Aorta (tissue), 5 donors: ENCODE data around the gene NECTIN2. TPM values are rescaled to one million over a fixed set of nuclear protein-coding genes. Genes with fewer than 3 reads are reported as not detected.

Source experiments
- ATAC-seq: fragments of 200-7000 bp; cut with Tn5 transposase; one replicate; pipeline ENCODE4 v1.9.1; 2022; ENCODE audit warnings: moderate library complexity; ENCODE audit not compliant: low FRiP score
- DNase-seq, 2 donors: peaks; one replicate each; pipeline ENCODE4 v3.0.0-alpha.2; 2020
- H3K27ac ChIP-seq, 2 donors: one replicate each; pipeline ENCODE4 v1.5.1; 2013; ENCODE audit warnings: low read length in 2 of 2, mild to moderate bottlenecking in 2 of 2, moderate library complexity in 2 of 2, control low read depth in 1 of 2, inconsistent platforms in 1 of 2, low read depth in 1 of 2
- H3K27me3 ChIP-seq, 2 donors: one replicate each; pipeline ENCODE4 v1.6.1; 2013; ENCODE audit warnings: control low read depth in 1 of 2, low read length in 1 of 2, mild to moderate bottlenecking in 1 of 2, moderate library complexity in 1 of 2; ENCODE audit not compliant: insufficient read depth in 2 of 2, control insufficient read depth in 1 of 2
- H3K36me3 ChIP-seq, 2 donors: one replicate each; pipeline ENCODE4 v1.6.1; 2013; ENCODE audit warnings: control low read depth in 1 of 2, low read length in 1 of 2, mild to moderate bottlenecking in 1 of 2; ENCODE audit not compliant: insufficient read depth in 2 of 2, control insufficient read depth in 1 of 2
- H3K4me1 ChIP-seq, 2 donors: one replicate each; pipeline ENCODE4 v1.6.1; 2013; ENCODE audit warnings: low read length in 2 of 2, control low read depth in 1 of 2, mild to moderate bottlenecking in 1 of 2, moderate library complexity in 1 of 2; ENCODE audit not compliant: insufficient read depth in 2 of 2, control insufficient read depth in 1 of 2
- H3K4me3 ChIP-seq, 2 donors: one replicate each; pipeline ENCODE4 v1.5.1; 2013; ENCODE audit warnings: low read length in 2 of 2, control low read depth in 1 of 2, mild to moderate bottlenecking in 1 of 2
- H3K9me3 ChIP-seq: one replicate; pipeline ENCODE4 v1.6.1; 2013; ENCODE audit warnings: mild to moderate bottlenecking, low read length; ENCODE audit not compliant: control insufficient read depth
- WGBS, 2 donors: extraction: QIAGEN DNeasy Blood & Tissue Kit; methylation state at CpG; one replicate each; pipeline ENCODE4 v1.1.7; 2013; 5-methylcytosine and 5-hydroxymethylcytosine counted together
- intact Hi-C, 2 donors: fragments of 100-400 bp; cut with DNase I; formaldehyde crosslinking; loops; one replicate each; pipeline versions ENCODE4 v1.14.2 to v1.15.0; 2022
- polyA plus RNA-seq, 2 donors: library from polyadenylated mRNA; stranded (reverse); fragments of 200-250 nt; gene quantifications; one replicate each; pipeline ENCODE4 v1.2.3, GENCODE V29; 2013
- total RNA-seq, 2 donors: library from RNA; stranded (reverse); fragmentation: NEBNext Ultra II Directional; extraction: Animal tissue kit (Norgen Biotek cat#: 25700); gene quantifications; one replicate each; pipeline ENCODE4 v1.2.1, GENCODE V29; 2021
- donor health status: healthy with polysubstance abuse.
- donor health status: Bipolar disorder and iron deficiency.
- donor health status: DM: no; HTN: no; CAD: no.
- donor health status: DM: no; HTN: no; CAD: no.
- donor health status: DM: yes; HTN: yes; CAD: no.

Gene NECTIN2
- total and polyA plus RNA-seq, 4 donors: 27.8 to 97.8 (median 68.8) TPM

- H3K27ac ChIP-seq: no peak overlapping the region
- no peak overlapping the region for H3K4me3 ChIP-seq
- H3K9me3 ChIP-seq: no peaks in the 10 kb centered on the region
- H3K36me3 ChIP-seq: peaks cover 0 to 1% of the 10 kb centered on the region in 2 donors
- DNase-seq (no peak), ATAC-seq (no peak)
- 84 to 86% methylated on average over 16 of the region's 16 CpGs for WGBS, 2 donors
- no peaks in the 10 kb centered on the region for H3K4me1 ChIP-seq
- H3K27me3 ChIP-seq: no peaks in the 10 kb centered on the region
- intact Hi-C loops: no loop called here
Observed at GRCh38 chr19:44813841-44814470, 32.1 kb upstream of the NECTIN2 start.

- 89 to 91% methylated on average over 17 of the region's 17 CpGs for WGBS, 2 donors
- Histone ChIP-seq H3K27ac (no peak overlapping the region), H3K4me1 (no peaks in the 10 kb centered on the region), H3K4me3 (no peak overlapping the region), H3K36me3 (peaks cover 0 to 1% of the 10 kb centered on the region in 2 donors), H3K27me3 (no peaks in the 10 kb centered on the region), H3K9me3 (no peaks in the 10 kb centered on the region)
- intact Hi-C loops: no loop called here
- ATAC-seq: no peak
- no peak for DNase-seq
Observed at GRCh38 chr19:44814517-44814916, 31.6 kb upstream of the NECTIN2 start.

- Histone ChIP-seq H3K27me3 (no peaks in the 10 kb centered on the region), H3K4me3 (no peak overlapping the region), H3K36me3 (peaks cover 0 to 1% of the 10 kb centered on the region in 2 donors), H3K27ac (no peak overlapping the region), H3K9me3 (no peaks in the 10 kb centered on the region), H3K4me1 (no peaks in the 10 kb centered on the region)
- ATAC-seq (no peak), DNase-seq (no peak)
- intact Hi-C loops: no loop called here
- WGBS, 2 donors: 80 to 81% methylated on average over 2 of the region's 2 CpGs
Observed at GRCh38 chr19:44816301-44816700, 29.8 kb upstream of the NECTIN2 start.

GRCh38 chr19:44817725-44818465, 28.2 kb upstream of the NECTIN2 start:
- intact Hi-C loops: no loop called here
- no peaks in the 10 kb centered on the region for H3K9me3 ChIP-seq
- WGBS, 2 donors: 84 to 86% methylated on average over 8 of the region's 8 CpGs
- no peak for DNase-seq
- H3K36me3 ChIP-seq: no peaks in the 10 kb centered on the region
- no peak overlapping the region for H3K4me3 ChIP-seq
- no peaks in the 10 kb centered on the region for H3K27me3 ChIP-seq
- no peak overlapping the region for H3K27ac ChIP-seq
- no peak for ATAC-seq
- no peaks in the 10 kb centered on the region for H3K4me1 ChIP-seq

- DNase-seq: no peak
- WGBS, 2 donors: 85 to 87% methylated on average over 18 to 20 of the region's 20 CpGs
- Histone ChIP-seq H3K4me1 (no peaks in the 10 kb centered on the region), H3K9me3 (no peaks in the 10 kb centered on the region), H3K27ac (no peak overlapping the region), H3K27me3 (no peaks in the 10 kb centered on the region), H3K4me3 (no peak overlapping the region), H3K36me3 (no peaks in the 10 kb centered on the region)
- intact Hi-C loops: no loop called here
- no peak for ATAC-seq
Observed at GRCh38 chr19:44818466-44819031, 27.5 kb upstream of the NECTIN2 start.

- Histone ChIP-seq H3K36me3 (no peaks in the 10 kb centered on the region), H3K4me3 (no peak overlapping the region), H3K9me3 (no peaks in the 10 kb centered on the region), H3K27me3 (no peaks in the 10 kb centered on the region), H3K4me1 (no peaks in the 10 kb centered on the region), H3K27ac (no peak overlapping the region)
- DNase-seq (no peak), ATAC-seq (no peak)
- 92% methylated on average over 28 of the region's 28 CpGs for WGBS, 2 donors
- intact Hi-C loops: no loop called here
Observed at GRCh38 chr19:44819246-44819832, 26.8 kb upstream of the NECTIN2 start.

GRCh38 chr19:44820648-44821609, 25.2 kb upstream of the NECTIN2 start:
- Histone ChIP-seq H3K9me3 (no peaks in the 10 kb centered on the region), H3K27me3 (no peaks in the 10 kb centered on the region), H3K27ac (peak overlapping the region; percentile 6 to 85), H3K36me3 (no peaks in the 10 kb centered on the region), H3K4me1 (no peaks in the 10 kb centered on the region), H3K4me3 (no peak overlapping the region)
- intact Hi-C loops: no loop called here
- ATAC-seq (peak; percentile 86), DNase-seq (peak; percentile 85 to 91)
- 4 to 7% methylated on average over 33 to 35 of the region's 35 CpGs for WGBS, 2 donors

- ATAC-seq: no peak
- no peak overlapping the region for H3K4me3 ChIP-seq
Observed at GRCh38 chr19:44822177-44822576, 23.9 kb upstream of the NECTIN2 start.

More at GRCh38 chr19:44822177-44822576, 23.9 kb upstream of the NECTIN2 start:
- Histone ChIP-seq H3K36me3 (no peaks in the 10 kb centered on the region), H3K27ac (peak overlapping the region; percentile 44 to 85), H3K9me3 (no peaks in the 10 kb centered on the region), H3K27me3 (no peaks in the 10 kb centered on the region), H3K4me1 (no peaks in the 10 kb centered on the region)
- intact Hi-C loops: no loop called here
- WGBS, 2 donors: 4 to 8% methylated on average over 11 of the region's 11 CpGs
- no peak for DNase-seq
